SK-N-SH (cell line): Measurements from ENCODE around the gene FN3K. TPM values are rescaled to one million over a fixed set of nuclear protein-coding genes. Genes with fewer than 3 reads are reported as not detected.

ENCODE experiments used
- CTCF ChIA-PET: fragments of 300-600, 350-600 bp; formaldehyde crosslinking; extraction: SDS; loops from one replicate; lab custom pipeline; 2021; lab: Yijun Ruan, JAX
- POLR2A ChIA-PET: fragments of 350-600 bp; sonication (Branson Sonifier 250); formaldehyde crosslinking; extraction: SDS; loops from one replicate; lab custom pipeline; 2020; ENCODE audit warnings: antibody characterized with exemption, inconsistent platforms; lab: Yijun Ruan, JAX
- DNase-seq: peaks from one replicate; pipeline ENCODE4 v3.0.0; 2012
- H2AFZ ChIP-seq: fragments of 200-600 bp; sonication (generic); 2 replicates; pipeline ENCODE4 v1.8.1; 2016; ENCODE audit warnings: antibody characterized with exemption, mild to moderate bottlenecking, low read depth
- H3F3A ChIP-seq: fragments of 200-600 bp; sonication (generic); replicated peaks from 2 replicates; pipeline ENCODE3; 2016; ENCODE audit warnings: antibody characterized with exemption, mild to moderate bottlenecking; ENCODE audit not compliant: insufficient read depth
- H3K27ac ChIP-seq, 2 experiments: fragments of 200-500 bp in 1 of 2; fragments of 200-600 bp in 1 of 2; sonication (Bioruptor generic) in 1 of 2; sonication (generic), shearing (Covaris generic) in 1 of 2; 2 replicates each; pipeline versions ENCODE4 v1.5.1 to v1.6.1; 2014 to 2016; ENCODE audit warnings: low read depth in 2 of 2, inconsistent platforms in 1 of 2, low read length in 1 of 2, mild to moderate bottlenecking in 1 of 2, mixed read lengths in 1 of 2
- H3K27me3 ChIP-seq: fragments of 200-600 bp; sonication (generic), shearing (Covaris generic); 2 replicates; pipeline ENCODE4 v1.6.1; 2016; ENCODE audit warnings: mixed run types; ENCODE audit not compliant: insufficient read depth
- H3K36me3 ChIP-seq, 2 experiments: fragments of 200-500 bp in 1 of 2; fragments of 200-600 bp in 1 of 2; sonication (Bioruptor generic) in 1 of 2; sonication (generic) in 1 of 2; replicated peaks in 1 of 2; 2 replicates each; pipeline versions ENCODE3 to v1.5.1; 2014 to 2016; ENCODE audit warnings: low read length in 1 of 2, mild to moderate bottlenecking in 1 of 2; ENCODE audit not compliant: insufficient read depth in 2 of 2, control insufficient read depth in 1 of 2
- H3K4me1 ChIP-seq, 2 experiments: fragments of 200-500 bp in 1 of 2; fragments of 200-600 bp in 1 of 2; sonication (Bioruptor generic) in 1 of 2; sonication (generic), shearing (Covaris generic) in 1 of 2; 2 replicates each; pipeline versions ENCODE4 v1.5.1 to v1.6.1; 2014 to 2016; ENCODE audit warnings: low read depth in 1 of 2, low read length in 1 of 2, mixed run types in 1 of 2; ENCODE audit not compliant: insufficient read depth in 2 of 2, control insufficient read depth in 1 of 2
- H3K4me2 ChIP-seq: fragments of 200-600 bp; sonication (generic), shearing (Covaris generic); 2 replicates; pipeline ENCODE4 v1.6.1; 2017; ENCODE audit warnings: mixed run types
- H3K4me3 ChIP-seq, 2 experiments: fragments of 200-500 bp in 1 of 2; fragments of 200-600 bp in 1 of 2; sonication (Bioruptor generic) in 1 of 2; sonication (generic), shearing (Covaris generic) in 1 of 2; 2 replicates each; pipeline versions ENCODE4 v1.5.1 to v1.8.1; 2014 to 2016; ENCODE audit warnings: low read depth in 2 of 2, inconsistent platforms in 1 of 2, low read length in 1 of 2, mild to moderate bottlenecking in 1 of 2, mixed read lengths in 1 of 2, moderate library complexity in 1 of 2
- H3K79me2 ChIP-seq: fragments of 200-600 bp; sonication (generic); 2 replicates; pipeline ENCODE4 v1.8.1; 2017; ENCODE audit warnings: mild to moderate bottlenecking; ENCODE audit not compliant: insufficient read depth
- H3K9ac ChIP-seq: fragments of 200-600 bp; sonication (generic); 2 replicates; pipeline ENCODE4 v1.6.1; 2017; ENCODE audit warnings: mixed run types
- H3K9me2 ChIP-seq: fragments of 200-600 bp; sonication (generic); 2 replicates; pipeline ENCODE4 v1.6.1; 2017; ENCODE audit warnings: mixed run types
- H3K9me3 ChIP-seq: fragments of 200-600 bp; sonication (generic); 2 replicates; pipeline ENCODE4 v1.6.1; 2017; ENCODE audit warnings: mixed run types, mild to moderate bottlenecking, moderate library complexity
- H4K20me1 ChIP-seq: fragments of 200-600 bp; sonication (generic); 2 replicates; pipeline ENCODE4 v1.6.1; 2017; ENCODE audit warnings: mild to moderate bottlenecking, mixed run types; ENCODE audit not compliant: insufficient read depth
- CHD2 ChIP-seq: fragments of 150-350 bp; IDR thresholded peaks from 2 replicates; pipeline ENCODE4 v1.6.1; 2018; ENCODE audit warnings: low read length; ENCODE audit not compliant: partially characterized antibody
- CTCF ChIP-seq: fragments of 200-600 bp; sonication (generic); IDR thresholded peaks from 2 replicates; pipeline ENCODE4 v1.6.1; 2017; ENCODE audit warnings: antibody characterized with exemption, mild to moderate bottlenecking, moderate library complexity
- ELF1 ChIP-seq: IDR thresholded peaks from 2 replicates; pipeline ENCODE4 v1.4.0; 2012
- EP300 ChIP-seq, 2 experiments: IDR thresholded peaks; 2 replicates each; pipeline versions ENCODE4 v1.4.0 to v1.6.1; 2012; ENCODE audit warnings: borderline replicate concordance in 1 of 2, low read depth in 1 of 2, low read length in 1 of 2
- FOSL2 ChIP-seq: IDR thresholded peaks from 2 replicates; pipeline ENCODE4 v1.4.0; 2012; ENCODE audit warnings: low read depth, mild to moderate bottlenecking, moderate library complexity, borderline replicate concordance
- GABPA ChIP-seq: IDR thresholded peaks from 2 replicates; pipeline ENCODE4 v1.4.0; 2012; ENCODE audit warnings: low read depth, mild to moderate bottlenecking
- GATA2 ChIP-seq: sonication (generic); formaldehyde crosslinking; IDR thresholded peaks from 2 replicates; pipeline ENCODE4 v1.5.0; 2020; ENCODE audit warnings: mild to moderate bottlenecking, missing genetic modification reagents
- MEF2A ChIP-seq: IDR thresholded peaks from 2 replicates; pipeline ENCODE4 v1.4.0; 2012; ENCODE audit warnings: low read depth, borderline replicate concordance
- MXI1 ChIP-seq: IDR thresholded peaks from 2 replicates; pipeline ENCODE4 v1.6.1; 2012; ENCODE audit warnings: mild to moderate bottlenecking, low read depth, low read length, improper control_type of control experiment
- PBX3 ChIP-seq: IDR thresholded peaks from 2 replicates; pipeline ENCODE4; 2012
- REST ChIP-seq: IDR thresholded peaks from 2 replicates; pipeline ENCODE4 v1.6.1; 2012; ENCODE audit warnings: mild to moderate bottlenecking, low read depth, low read length, moderate library complexity
- SIN3A ChIP-seq: IDR thresholded peaks from 2 replicates; pipeline ENCODE4 v1.6.1; 2012; ENCODE audit warnings: low read depth, mild to moderate bottlenecking, low read length, moderate library complexity, borderline replicate concordance
- SMC3 ChIP-seq: IDR thresholded peaks from 2 replicates; pipeline ENCODE4 v1.6.1; 2012; ENCODE audit warnings: low read depth, low read length, improper control_type of control experiment
- TAF1 ChIP-seq: IDR thresholded peaks from 2 replicates; pipeline ENCODE4 v1.6.1; 2012; ENCODE audit warnings: low read depth, mild to moderate bottlenecking, low read length, moderate library complexity, borderline replicate concordance
- TCF12 ChIP-seq: IDR thresholded peaks from 2 replicates; pipeline ENCODE4 v1.4.0; 2012
- TEAD4 ChIP-seq: IDR thresholded peaks from 2 replicates; pipeline ENCODE4 v1.4.0; 2012; ENCODE audit warnings: mild to moderate bottlenecking, borderline replicate concordance; ENCODE audit not compliant: insufficient read depth
- ZBTB33 ChIP-seq: IDR thresholded peaks from 2 replicates; pipeline ENCODE4 v1.4.0; 2012; ENCODE audit warnings: low read depth, borderline replicate concordance
- WGBS: methylation state at CpG from one replicate; pipeline ENCODE4 v1.1.6; 2017; ENCODE audit warnings: low lambda C conversion rate; 5-methylcytosine and 5-hydroxymethylcytosine counted together
- polyA plus RNA-seq, 3 experiments: library from polyadenylated mRNA; depleted of rRNA; stranded (reverse); fragments of >200 nt; gene quantifications; 2 replicates each; pipeline ENCODE4 v1.2.3, GENCODE V29; 2012

FN3K gene
- polyA plus RNA-seq, 1 of the 3 experiments (the other 2 are of a cell fraction) = 9.9 TPM

GRCh38 chr17:82722341-82723013 is 12.9 kb upstream of the FN3K start:
- Histone ChIP-seq H3K4me3 (no peak overlapping the region), H4K20me1 (peaks cover 7% of the 10 kb centered on the region; the same call in 1 of the 2 replicates), H3K9me2 (no peaks in the 10 kb centered on the region), H2AFZ (no peak overlapping the region), H3K4me2 (no peak overlapping the region), H3K79me2 (peaks cover 19% of the 10 kb centered on the region), H3K36me3 (peaks cover 28 to 35% of the 10 kb centered on the region in 2 experiments), H3K4me1 (peaks cover 0 to 5% of the 10 kb centered on the region in 2 experiments; a peak in 1 of 4 replicates), H3K9ac (no peak overlapping the region), H3K27ac (no peak overlapping the region), H3F3A (peaks cover 5% of the 10 kb centered on the region), H3K27me3 (no peaks in the 10 kb centered on the region), H3K9me3 (no peaks in the 10 kb centered on the region)
- ChIA-PET POLR2A (no interaction called here), CTCF (interaction anchor here (0.8 kb wide), 1 partner anchor 24 kb away, joined by 3 read pairs; no protein-coding TSS in a partner anchor)
- DNase-seq = no peak
- 94% methylated on average over 19 of the region's 19 CpGs for WGBS
- no peak for TF ChIP-seq GATA2 (CRISPR knock-in tag)
- no peak for TF ChIP-seq MXI1
- no peak for TF ChIP-seq FOSL2
- no peak for TF ChIP-seq SMC3
- no peak for TF ChIP-seq ELF1
- TF ChIP-seq SIN3A = no peak
- TF ChIP-seq MEF2A = no peak
- TF ChIP-seq GABPA = no peak
- TF ChIP-seq REST = no peak
- no peak for TF ChIP-seq TEAD4
- TF ChIP-seq TAF1 = no peak
- no peak for TF ChIP-seq PBX3
- no peak for TF ChIP-seq CTCF
- no peak for TF ChIP-seq ZBTB33
- TF ChIP-seq TCF12 = no peak
- TF ChIP-seq EP300 (IDR thresholded peaks at IDR 0.05; ENCODE audit: borderline replicate concordance in 1 of 2, low read depth in 1 of 2, low read length in 1 of 2) = no peak
- TF ChIP-seq CHD2 = no peak
